Caco-2 (cell line): ENCODE results near the gene EYA3. TPM values are rescaled to one million over a fixed set of nuclear protein-coding genes. Genes with fewer than 3 reads are reported as not detected.

Experiments
- BruUV-seq: library from RNA; stranded (reverse); fragments of 400-500 nt; replicated peaks from 2 replicates; lab custom pipeline; 2021; lab: Mats Ljungman, UMichigan
- CTCF ChIA-PET: fragments of 300-600 bp; sonication (Branson Sonifier 250); formaldehyde crosslinking; loops from one replicate; lab custom pipeline; 2022; ENCODE audit warnings: antibody characterized with exemption; lab: Charles Lee
- POLR2A ChIA-PET: fragments of 300-600 bp; sonication (Branson Sonifier 250); formaldehyde crosslinking; loops from one replicate; lab custom pipeline; 2022; ENCODE audit warnings: antibody characterized with exemption; lab: Charles Lee
- DNase-seq, 2 experiments: peaks; one replicate each; pipeline versions ENCODE4 v3.0.0 to v3.0.0-alpha.2; 2020 to 2022
- H3K27me3 ChIP-seq: replicated peaks from 2 replicates; pipeline ENCODE4 v1.6.0; 2011; ENCODE audit warnings: low read length; ENCODE audit not compliant: control insufficient read depth, insufficient read depth
- H3K36me3 ChIP-seq: 2 replicates; pipeline ENCODE4 v1.5.1; 2011; ENCODE audit warnings: low read length; ENCODE audit not compliant: control insufficient read depth, insufficient read depth
- H3K4me1 ChIP-seq: fragments of 250-450 bp; sonication (Bioruptor Pico); 2 replicates; pipeline ENCODE4 v1.5.1; 2020; ENCODE audit warnings: mild to moderate bottlenecking
- H3K4me3 ChIP-seq: 2 replicates; pipeline ENCODE4 v1.5.1; 2011; ENCODE audit warnings: low read depth, mild to moderate bottlenecking, control low read depth, low read length
- H3K9me3 ChIP-seq: fragments of 250-450 bp; sonication (Bioruptor Pico); 2 replicates; pipeline ENCODE4 v1.5.1; 2020; ENCODE audit warnings: mild to moderate bottlenecking, moderate library complexity
- H3K27ac Mint-ChIP-seq: one replicate; pipeline ENCODE4 v1.8.0; 2022; ENCODE audit warnings: mixed read lengths; ENCODE audit not compliant: unreplicated experiment
- H3K27me3 Mint-ChIP-seq: one replicate; pipeline ENCODE4 v1.8.0; 2022; ENCODE audit warnings: mixed read lengths; ENCODE audit not compliant: insufficient read depth, unreplicated experiment
- H3K36me3 Mint-ChIP-seq: one replicate; pipeline ENCODE4 v1.8.0; 2022; ENCODE audit warnings: mild to moderate bottlenecking, mixed read lengths; ENCODE audit not compliant: insufficient read depth, unreplicated experiment
- H3K4me1 Mint-ChIP-seq: one replicate; pipeline ENCODE4 v1.8.0; 2022; ENCODE audit warnings: low read depth, mixed read lengths; ENCODE audit not compliant: unreplicated experiment
- H3K4me3 Mint-ChIP-seq: one replicate; pipeline ENCODE4 v1.8.0; 2022; ENCODE audit warnings: mild to moderate bottlenecking, moderate library complexity, mixed read lengths; ENCODE audit not compliant: unreplicated experiment
- H3K9me3 Mint-ChIP-seq: one replicate; pipeline ENCODE4 v1.8.0; 2022; ENCODE audit warnings: mixed read lengths; ENCODE audit not compliant: unreplicated experiment
- intact Hi-C: fragments of 100-400 bp; cut with micrococcal nuclease; formaldehyde crosslinking; loops from one replicate; pipeline ENCODE4 v1.10.0; 2022; ENCODE audit not compliant: unreplicated experiment
- total RNA-seq: library from RNA; stranded (reverse); gene quantifications from 2 replicates; pipeline ENCODE4 v1.2.3, GENCODE V29; 2022
- TF ChIP-seq, protein P1 (sequence below), 2 experiments: fragments of 200-600 bp in 1 of 2; IDR thresholded peaks; 1 replicate in 1 of 2; 2 replicates in 1 of 2; pipeline versions ENCODE4 v1.5.1 to v1.8.0; 2011 to 2022; ENCODE audit warnings: antibody characterized with exemption in 1 of 2, control low read depth in 1 of 2, inconsistent platforms in 1 of 2, low read depth in 1 of 2, low read length in 1 of 2, mild to moderate bottlenecking in 1 of 2, moderate library complexity in 1 of 2; ENCODE audit not compliant: insufficient read depth in 1 of 2, severe bottlenecking in 1 of 2, unreplicated experiment in 1 of 2

The EYA3 gene
- total RNA-seq, 1 experiment from 2014 or later, result 9.9 TPM

DNA sequence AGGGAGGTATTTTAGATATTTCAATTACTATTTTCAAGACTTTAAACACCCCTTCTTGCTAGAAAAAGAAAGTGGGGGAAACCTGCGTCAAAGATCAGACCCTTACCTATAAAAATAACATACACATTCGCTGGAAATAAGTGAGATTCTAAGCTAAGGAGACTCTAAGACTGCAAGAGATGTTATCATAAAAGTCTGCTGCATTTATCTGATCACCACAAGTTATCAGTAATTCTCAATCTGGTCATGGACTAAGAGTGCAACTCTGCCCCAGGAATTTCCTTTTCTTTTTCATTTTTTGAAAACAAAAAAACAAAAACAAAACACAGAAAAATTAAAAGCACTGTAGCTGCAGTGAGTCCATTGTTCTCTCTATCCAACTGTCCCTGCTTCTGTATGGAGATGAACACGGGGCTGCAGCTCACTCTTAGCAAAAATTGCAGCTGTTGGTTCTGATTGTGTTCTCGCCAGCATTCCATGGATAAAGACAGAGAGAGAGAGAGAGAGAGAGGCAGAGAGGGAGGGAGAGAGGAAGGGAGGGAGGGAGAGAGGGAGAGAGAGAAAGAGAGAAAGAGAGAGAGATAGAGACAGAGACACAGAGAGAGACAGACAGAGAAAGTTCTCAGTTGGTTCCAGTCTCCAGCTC lies 114.5 kb downstream of the EYA3 start:
- POLR2A ChIA-PET, result no interaction called here
- intact Hi-C loops, result no loop called here
- CTCF ChIA-PET, result no interaction called here

DNA sequence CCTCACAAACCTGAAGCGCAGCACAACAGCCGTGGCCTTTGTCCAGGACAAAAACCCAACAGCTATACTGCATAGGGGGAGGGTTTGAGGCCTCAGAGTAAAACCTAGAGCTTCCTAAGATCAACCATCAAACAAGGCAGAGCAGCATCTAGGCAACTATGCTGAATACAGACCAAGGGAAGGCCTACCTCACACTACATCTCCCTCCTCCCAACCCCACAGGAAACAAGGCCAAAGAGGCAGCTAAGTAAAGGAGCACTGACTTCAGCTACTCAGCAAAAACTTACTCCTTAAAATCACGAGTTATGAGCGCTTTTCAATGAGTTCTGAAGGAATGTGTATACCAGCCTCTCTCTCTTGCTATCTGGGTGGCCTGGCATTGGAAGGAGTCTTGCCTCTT lies 116.3 kb downstream of the EYA3 start:
- H3K9me3 Mint-ChIP-seq, result no peaks in the 10 kb centered on the region

More for the DNA sequence above, 114.5 kb downstream of the EYA3 start:
- TF ChIP-seq, protein P1, sequence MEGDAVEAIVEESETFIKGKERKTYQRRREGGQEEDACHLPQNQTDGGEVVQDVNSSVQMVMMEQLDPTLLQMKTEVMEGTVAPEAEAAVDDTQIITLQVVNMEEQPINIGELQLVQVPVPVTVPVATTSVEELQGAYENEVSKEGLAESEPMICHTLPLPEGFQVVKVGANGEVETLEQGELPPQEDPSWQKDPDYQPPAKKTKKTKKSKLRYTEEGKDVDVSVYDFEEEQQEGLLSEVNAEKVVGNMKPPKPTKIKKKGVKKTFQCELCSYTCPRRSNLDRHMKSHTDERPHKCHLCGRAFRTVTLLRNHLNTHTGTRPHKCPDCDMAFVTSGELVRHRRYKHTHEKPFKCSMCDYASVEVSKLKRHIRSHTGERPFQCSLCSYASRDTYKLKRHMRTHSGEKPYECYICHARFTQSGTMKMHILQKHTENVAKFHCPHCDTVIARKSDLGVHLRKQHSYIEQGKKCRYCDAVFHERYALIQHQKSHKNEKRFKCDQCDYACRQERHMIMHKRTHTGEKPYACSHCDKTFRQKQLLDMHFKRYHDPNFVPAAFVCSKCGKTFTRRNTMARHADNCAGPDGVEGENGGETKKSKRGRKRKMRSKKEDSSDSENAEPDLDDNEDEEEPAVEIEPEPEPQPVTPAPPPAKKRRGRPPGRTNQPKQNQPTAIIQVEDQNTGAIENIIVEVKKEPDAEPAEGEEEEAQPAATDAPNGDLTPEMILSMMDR (IDR thresholded peaks at IDR 0.05; ENCODE audit: insufficient read depth in 1 of 2, low read depth in 1 of 2, low read length in 1 of 2, severe bottlenecking in 1 of 2, unreplicated experiment in 1 of 2), result no peak
- Mint-ChIP-seq H3K4me3 (no peak overlapping the region), H3K36me3 (peaks cover 6% of the 10 kb centered on the region), H3K27me3 (no peaks in the 10 kb centered on the region), H3K4me1 (no peaks in the 10 kb centered on the region), H3K9me3 (no peaks in the 10 kb centered on the region), H3K27ac (no peak overlapping the region)
- H3K4me1 ChIP-seq, result no peaks in the 10 kb centered on the region
- no peaks in the 10 kb centered on the region for H3K27me3 ChIP-seq
- no peak overlapping the region for H3K4me3 ChIP-seq
- no TSS peak for BruUV-seq
- H3K9me3 ChIP-seq, result no peaks in the 10 kb centered on the region
- DNase-seq, result no peak
- no peaks in the 10 kb centered on the region for H3K36me3 ChIP-seq

DNA sequence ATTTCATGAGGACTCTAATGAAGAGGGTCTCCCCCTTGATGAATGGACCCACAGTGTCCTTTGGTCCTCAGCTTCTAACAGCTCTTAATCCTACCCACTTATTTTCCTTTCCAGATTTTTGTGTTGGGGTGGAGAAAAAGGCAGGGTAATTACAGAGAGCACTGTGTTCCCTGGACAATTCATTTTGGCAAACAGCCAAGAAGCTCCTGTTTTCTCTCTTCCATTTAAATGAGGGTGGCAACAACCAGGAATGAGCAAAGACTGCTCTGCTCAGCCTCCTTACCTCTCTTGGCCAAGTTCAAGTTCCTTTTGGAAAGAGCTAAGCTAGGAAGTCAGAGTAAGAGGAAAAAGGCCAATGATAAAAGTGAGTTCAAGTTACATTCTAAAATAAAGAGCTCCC lies 116.7 kb downstream of the EYA3 start:
- Mint-ChIP-seq H3K27me3 (no peaks in the 10 kb centered on the region), H3K9me3 (no peaks in the 10 kb centered on the region), H3K4me1 (no peaks in the 10 kb centered on the region), H3K4me3 (no peak overlapping the region), H3K27ac (no peak overlapping the region), H3K36me3 (peaks cover 5% of the 10 kb centered on the region)
- DNase-seq, result no peak
- TF ChIP-seq, protein P1 (IDR thresholded peaks at IDR 0.05; ENCODE audit: insufficient read depth in 1 of 2, low read depth in 1 of 2, low read length in 1 of 2, severe bottlenecking in 1 of 2, unreplicated experiment in 1 of 2), result no peak
- POLR2A ChIA-PET, result no interaction called here
- CTCF ChIA-PET, result no interaction called here
- no peak overlapping the region for H3K4me3 ChIP-seq
- H3K4me1 ChIP-seq, result no peaks in the 10 kb centered on the region
- intact Hi-C loops, result no loop called here
- H3K27me3 ChIP-seq, result no peaks in the 10 kb centered on the region
- H3K9me3 ChIP-seq, result no peaks in the 10 kb centered on the region
- BruUV-seq, result no TSS peak
- no peaks in the 10 kb centered on the region for H3K36me3 ChIP-seq

More for the DNA sequence above, 116.3 kb downstream of the EYA3 start:
- TF ChIP-seq, protein P1 (IDR thresholded peaks at IDR 0.05; ENCODE audit: insufficient read depth in 1 of 2, low read depth in 1 of 2, low read length in 1 of 2, severe bottlenecking in 1 of 2, unreplicated experiment in 1 of 2), result no peak
- no peaks in the 10 kb centered on the region for H3K36me3 ChIP-seq
- CTCF ChIA-PET, result no interaction called here
- no TSS peak for BruUV-seq
- POLR2A ChIA-PET, result no interaction called here
- Mint-ChIP-seq H3K27me3 (no peaks in the 10 kb centered on the region), H3K36me3 (peaks cover 3% of the 10 kb centered on the region), H3K4me3 (no peak overlapping the region), H3K27ac (no peak overlapping the region), H3K4me1 (no peaks in the 10 kb centered on the region)
- H3K4me3 ChIP-seq, result no peak overlapping the region
- no peak for DNase-seq
- no peaks in the 10 kb centered on the region for H3K27me3 ChIP-seq
- no peaks in the 10 kb centered on the region for H3K9me3 ChIP-seq
- no peaks in the 10 kb centered on the region for H3K4me1 ChIP-seq
- intact Hi-C loops, result no loop called here
